OCI-M2 (cell line): Measurements from ENCODE around the gene MVP.

ENCODE experiments used
- DNase-seq: peaks from one replicate; lab custom pipeline; 2025; ENCODE audit not compliant: unreplicated experiment; lab: John Stamatoyannopoulos, UW

The MVP gene

GRCh38 chr16:29841631-29842030 lies 21.4 kb downstream of the MVP start:
- DNase-seq, result no peak

- no peak for DNase-seq
These were observed 22.6 kb downstream of the MVP start for GRCh38 chr16:29842732-29843346.

GRCh38 chr16:29843931-29844330 lies 23.7 kb downstream of the MVP start:
- DNase-seq, result no peak

DNA sequence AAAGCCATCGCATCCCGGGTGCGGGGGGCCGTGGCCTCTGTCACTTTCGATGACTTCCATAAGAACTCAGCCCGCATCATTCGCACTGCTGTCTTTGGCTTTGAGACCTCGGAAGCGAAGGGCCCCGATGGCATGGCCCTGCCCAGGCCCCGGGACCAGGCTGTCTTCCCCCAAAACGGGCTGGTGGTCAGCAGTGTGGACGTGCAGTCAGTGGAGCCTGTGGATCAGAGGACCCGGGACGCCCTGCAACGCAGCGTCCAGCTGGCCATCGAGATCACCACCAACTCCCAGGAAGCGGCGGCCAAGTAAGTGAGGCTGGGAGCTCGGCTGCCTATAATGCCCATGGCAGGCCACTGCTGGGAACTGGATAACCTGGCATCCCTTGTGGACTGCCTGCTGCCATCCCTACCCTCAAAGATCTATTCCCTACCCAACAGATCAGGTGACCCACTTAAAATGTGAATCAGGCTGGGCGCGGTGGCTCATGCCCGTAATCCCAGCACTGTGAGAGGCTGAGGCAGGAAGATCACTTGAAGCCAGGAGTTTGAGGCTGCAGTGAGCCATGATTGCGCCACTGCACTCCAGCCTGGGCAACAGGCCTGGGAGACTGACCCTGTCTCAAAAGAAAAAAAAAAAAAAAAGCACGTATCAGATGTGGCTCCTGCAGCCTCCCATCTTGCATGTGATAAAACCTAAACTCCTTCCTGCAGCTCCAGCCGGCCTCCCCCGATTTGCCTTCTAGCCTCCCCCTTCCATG lies 24.5 kb downstream of the MVP start:
- no peak for DNase-seq

DNA sequence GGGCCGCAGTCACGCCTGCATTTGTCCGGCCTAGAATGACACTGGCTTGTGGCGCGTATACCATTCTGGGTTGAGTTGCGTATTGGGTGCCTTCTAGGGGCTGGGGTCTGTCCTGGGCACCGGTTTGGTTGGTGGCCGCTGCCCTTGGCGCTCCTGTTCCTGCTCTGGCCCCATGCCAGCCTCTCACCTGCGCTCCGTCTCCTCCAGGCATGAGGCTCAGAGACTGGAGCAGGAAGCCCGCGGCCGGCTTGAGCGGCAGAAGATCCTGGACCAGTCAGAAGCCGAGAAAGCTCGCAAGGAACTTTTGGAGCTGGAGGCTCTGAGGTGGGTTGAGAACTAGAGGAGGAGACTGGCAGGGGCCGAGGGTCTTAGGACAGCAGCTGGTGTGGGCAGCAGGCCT lies 25.4 kb downstream of the MVP start:
- DNase-seq, result no peak

GRCh38 chr16:29848420-29849297 lies 28.4 kb downstream of the MVP start:
- no peak for DNase-seq

DNA sequence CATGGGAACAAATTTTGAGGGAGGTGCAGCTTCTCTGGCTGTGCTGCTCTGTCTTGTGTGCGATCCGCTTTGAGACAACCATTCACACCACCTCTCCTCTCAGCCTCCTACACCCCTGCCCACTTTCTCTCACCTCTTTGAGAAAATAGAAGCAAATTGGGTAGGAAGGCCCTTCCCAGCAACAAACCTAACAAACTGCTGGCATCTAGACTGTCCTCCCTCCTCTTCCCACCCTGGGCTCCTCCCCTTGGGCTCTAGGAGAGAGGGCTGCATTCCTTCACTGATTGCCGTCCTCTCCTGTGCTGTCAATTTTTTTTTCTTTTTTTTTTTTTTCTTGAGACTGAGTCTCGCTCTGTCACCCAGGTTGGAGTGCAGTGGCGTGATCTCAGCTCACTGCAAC lies 29.2 kb downstream of the MVP start:
- DNase-seq, result no peak

DNA sequence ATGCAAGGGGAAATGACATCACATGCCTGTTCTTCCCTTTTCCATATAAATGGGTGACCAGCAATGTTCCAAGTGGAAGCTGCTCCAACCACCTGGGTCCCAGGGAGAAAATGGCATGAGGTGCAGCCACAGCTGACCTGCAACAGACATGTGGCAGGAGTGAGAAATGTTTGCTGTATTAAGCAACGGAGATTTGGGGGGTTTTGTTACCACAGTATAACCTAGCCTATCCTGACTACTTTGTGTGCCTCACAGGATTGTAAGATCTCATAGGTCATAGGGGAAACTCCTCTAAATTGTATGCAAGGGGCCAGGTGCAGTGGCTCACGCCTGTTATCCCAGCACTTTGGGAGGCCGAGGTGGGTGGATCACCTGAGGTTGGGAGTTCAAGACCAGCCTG lies 30.7 kb downstream of the MVP start:
- no peak for DNase-seq

- DNase-seq, result no peak
These were observed 32.4 kb downstream of the MVP start for GRCh38 chr16:29852654-29853053.

DNA sequence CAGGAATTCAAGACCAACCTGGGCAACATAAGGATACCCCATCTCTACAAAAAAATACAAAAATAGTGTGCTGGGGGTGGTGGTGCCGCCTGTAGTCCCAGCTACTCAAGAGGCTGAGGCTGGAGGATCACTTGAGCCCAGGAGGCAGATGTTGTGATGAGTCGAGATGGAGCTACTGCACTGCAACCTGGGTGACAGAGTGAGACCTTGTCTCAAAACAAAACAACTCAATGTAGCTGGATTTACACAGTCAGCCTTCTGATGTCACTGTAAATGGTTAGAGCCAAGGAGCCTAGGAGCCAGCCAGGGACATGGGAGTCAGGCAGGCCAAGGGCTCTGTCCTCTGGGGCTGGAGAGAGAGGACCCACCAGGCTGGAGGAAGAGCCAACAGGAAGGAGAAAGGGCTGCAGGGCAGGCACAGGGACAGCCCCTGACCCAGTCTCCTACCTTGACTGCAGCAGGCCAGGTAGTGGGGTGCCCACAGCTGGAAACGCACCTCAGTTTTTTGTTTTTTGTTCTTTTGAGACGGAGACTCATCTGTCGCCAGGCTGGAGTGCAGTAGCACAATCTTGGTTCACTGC lies 34.3 kb downstream of the MVP start:
- DNase-seq, result no peak

DNA sequence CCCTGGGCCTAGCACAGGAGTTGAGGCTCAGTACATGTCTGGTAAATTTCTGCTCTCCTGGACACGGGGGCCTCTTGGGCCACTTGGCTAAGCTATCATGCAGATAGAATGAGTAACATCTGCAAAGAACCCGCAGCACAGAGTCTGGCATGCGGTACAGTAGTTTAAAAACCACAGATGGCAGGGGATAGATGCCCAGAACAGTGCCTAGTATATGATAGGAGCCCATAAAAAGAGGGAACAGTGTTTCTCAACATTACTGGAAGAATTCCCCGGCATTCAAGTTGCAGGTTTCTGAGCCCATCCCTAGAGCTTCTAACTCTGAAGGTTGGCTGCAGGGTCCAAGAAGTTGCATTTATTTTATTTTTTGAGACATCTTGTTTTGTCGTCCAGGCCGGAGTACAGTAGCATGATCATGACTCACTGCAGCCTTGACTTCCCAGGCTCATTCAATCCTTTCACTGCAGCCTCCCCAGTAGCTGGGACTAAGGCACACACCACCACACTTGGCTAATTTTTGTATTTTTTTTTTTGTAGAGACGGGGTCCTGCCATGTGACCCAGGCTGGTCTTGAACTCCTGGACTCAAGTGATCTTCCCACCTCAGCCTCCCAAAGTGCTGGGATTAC lies 37.0 kb downstream of the MVP start:
- DNase-seq, result no peak

DNA sequence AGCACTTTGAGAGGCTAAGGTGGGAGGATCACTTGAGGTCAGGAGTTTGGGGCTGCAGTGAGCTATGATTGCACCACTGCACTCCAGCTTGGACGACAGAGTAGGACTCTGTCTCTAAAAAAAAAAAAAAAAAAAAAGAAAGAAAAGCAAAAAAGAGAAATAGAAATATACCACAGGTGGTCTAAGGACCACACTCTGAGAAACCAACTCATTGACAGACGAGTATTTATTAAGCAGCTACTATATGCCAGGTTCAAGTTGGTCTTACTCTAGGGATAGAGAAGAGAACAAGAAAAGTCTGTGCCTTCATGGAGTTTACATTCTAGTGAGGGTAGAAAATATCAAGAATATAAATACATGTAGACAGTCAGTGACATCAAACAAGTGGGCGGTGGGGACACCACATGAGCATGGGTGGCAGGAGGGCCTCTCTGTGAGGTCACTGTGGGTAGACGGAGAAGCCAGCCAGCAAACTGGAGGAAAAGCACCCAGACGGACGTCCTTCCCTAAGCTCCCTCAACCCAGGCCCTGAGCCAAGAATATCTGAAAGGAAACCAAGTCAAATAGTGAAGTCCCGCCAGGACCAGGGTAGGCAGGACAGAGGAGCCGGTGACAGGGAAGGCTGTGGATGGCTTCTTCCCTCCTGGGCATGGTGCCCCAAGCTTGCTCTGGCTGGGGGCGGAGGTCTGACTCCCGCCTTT lies 38.0 kb downstream of the MVP start:
- no peak for DNase-seq

GRCh38 chr16:29858974-29859373 lies 38.7 kb downstream of the MVP start:
- DNase-seq, result no peak

DNA sequence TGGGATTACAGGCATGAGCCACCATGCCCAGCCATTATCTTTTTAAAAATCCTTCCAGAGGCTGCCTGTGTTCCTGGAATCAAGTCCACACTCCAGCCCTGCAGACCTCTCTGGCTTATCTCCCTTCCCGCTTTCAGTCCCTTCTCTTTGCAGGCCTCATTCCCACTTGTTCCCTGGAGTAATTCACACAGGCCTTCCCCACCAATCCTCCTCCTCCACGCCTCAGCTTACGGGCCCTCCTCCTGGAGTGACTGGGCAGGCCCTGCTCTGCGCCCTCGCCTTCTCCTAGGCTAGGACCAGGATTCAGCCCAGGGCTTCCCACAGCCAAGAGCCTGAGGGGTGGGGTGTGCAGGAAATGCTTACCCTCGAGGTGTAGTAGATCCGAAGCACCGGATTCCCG lies 40.0 kb downstream of the MVP start:
- no peak for DNase-seq

GRCh38 chr16:29862383-29862883 lies 42.2 kb downstream of the MVP start:
- DNase-seq, result no peak

DNA sequence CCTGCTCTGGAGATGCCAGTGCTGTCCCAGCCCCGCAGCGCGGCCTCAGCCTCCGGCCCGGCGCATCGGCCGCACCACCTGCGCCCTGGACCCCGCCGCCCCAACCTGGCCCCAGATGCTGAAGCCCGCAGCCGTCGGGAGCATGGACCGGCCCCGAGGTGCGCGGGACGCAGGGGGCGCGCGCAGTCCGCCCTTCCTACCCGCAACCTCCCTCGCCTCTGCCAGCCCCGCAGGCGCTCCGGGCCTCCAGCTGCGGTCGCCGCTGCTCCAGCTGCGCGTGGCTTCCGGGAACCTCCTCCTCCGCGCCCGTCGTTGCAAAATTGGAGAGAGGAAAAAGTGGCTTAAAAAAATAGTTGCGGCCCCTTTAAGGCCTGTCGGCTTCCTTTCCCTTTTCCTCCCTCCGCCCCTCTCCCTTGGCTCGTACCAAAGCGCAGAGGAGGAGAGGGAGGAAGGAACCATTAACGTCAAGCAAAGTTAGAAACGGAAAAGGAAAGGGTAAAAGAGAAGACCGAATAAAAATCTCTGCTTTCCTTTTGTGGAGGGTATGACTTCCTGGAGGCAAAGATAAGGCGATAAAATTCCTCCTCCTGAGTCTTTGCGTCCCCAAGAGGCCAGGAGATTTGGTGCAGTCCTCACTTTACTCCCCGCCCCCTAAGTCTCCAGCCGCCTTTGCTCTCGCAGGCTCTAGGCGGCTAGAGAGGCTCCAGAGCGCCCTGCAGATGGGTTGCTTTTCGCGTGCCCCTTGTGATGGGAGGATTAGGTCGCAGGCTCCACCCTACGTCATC lies 42.8 kb downstream of the MVP start, which contains the start of gene CDIPT:
TSS of gene CDIPT (minus strand) at position 343 of the 785 bp plus-strand sequence. CDS start 369 bp downstream, outside the sequence.
- DNase-seq, result peak; percentile 41

- no peak for DNase-seq
These were observed 43.4 kb downstream of the MVP start for GRCh38 chr16:29863669-29863984.

DNA sequence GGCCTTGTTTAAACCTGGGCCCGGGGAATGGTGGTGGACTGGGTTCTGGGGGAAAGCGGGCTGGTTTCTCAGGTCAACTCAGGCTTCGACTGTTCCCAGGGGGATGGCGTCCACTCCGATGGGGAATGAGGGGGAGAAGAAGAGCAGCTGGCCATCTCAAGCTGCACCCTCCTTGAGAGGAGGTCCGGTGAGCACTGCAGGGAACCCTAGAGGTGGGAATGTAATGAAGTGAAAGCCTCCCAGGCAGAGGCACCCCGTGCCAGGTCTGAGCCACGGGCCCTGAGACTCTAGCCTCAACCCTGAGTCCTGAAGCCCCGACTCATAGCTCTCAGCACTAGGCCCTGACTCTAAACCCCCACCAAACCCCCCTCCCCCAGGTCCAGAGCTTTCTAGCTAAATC lies 43.9 kb downstream of the MVP start:
- no peak for DNase-seq

DNA sequence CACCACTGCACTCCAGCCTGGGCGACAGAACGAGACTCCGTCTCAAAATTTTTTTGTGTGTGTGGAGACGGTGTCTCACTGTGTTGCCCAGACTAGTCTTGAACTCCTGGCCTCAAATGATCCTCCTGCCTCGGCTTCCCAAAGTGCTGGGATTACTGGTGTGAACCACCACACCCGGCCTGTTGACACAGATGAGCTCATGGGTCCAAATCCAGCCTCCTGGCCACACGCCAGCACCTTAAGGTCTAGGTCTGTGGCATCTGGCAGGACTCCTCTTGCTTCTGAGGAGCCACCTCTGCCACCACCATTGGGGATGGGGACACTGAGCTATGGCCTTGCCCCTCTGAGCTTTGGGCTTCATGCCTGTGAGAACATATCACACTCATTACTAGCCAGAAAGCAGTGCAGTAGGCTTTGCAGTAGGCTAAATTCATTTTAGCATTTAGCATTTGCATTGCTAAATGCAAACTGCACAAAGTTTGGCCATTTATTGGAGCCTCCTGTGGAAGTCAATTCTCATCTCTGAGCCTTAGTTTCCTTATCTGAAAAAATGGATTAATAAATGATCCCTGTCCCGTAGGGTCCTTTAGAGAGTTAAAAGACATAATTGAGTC lies 48.2 kb downstream of the MVP start:
- no peak for DNase-seq
